A673 (cell line): ENCODE measurements around the gene SUV39H2.

Experiments used
- CTCF ChIP-seq: fragments of 300-800, 200-600 bp; sonication (generic); conservative IDR thresholded peaks from 2 replicates; pipeline ENCODE4 v1.5.1; 2017; ENCODE audit warnings: low read depth, mild to moderate bottlenecking, antibody characterized with exemption, low read length, moderate library complexity, mixed read lengths
- EZH2 ChIP-seq: fragments of 200-600 bp; sonication (generic); IDR thresholded peaks from 2 replicates; pipeline ENCODE4 v1.6.1; 2017; ENCODE audit warnings: borderline replicate concordance, low read depth, mild to moderate bottlenecking, mixed read lengths, antibody characterized with exemption, low read length; ENCODE audit not compliant: poor library complexity, severe bottlenecking

DNA sequence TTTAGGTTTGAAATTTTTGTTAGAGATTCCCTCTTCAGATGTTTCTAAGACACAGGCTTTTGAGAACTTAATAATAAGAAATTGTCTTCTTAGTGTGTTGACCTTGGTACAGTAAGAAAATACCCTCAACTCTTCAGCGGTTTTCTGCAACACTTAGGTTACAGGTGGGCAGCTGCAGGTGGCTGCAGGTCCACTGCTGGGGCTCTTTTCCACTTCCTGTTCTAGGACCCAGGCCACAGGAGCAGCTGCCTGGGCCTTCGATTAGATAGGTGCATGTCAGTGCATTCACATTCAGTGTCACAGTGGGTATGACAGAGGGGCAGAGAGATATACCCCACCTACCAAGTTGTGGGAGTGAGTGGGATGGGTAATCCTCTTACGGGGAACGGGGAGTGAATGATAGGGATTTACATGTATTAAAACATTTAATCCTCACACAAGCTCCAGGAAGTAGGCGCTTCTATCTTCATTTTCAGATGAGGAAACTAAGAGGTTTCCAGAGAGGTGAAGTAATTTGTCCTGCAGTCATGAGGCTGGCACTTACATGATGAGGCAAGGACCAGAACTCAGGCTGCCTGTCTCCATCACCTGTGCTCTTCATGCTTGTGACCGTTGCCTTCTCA lies 20.2 kb upstream of the SUV39H2 start:
- TF ChIP-seq EZH2 = no peak
- no peak for TF ChIP-seq CTCF
